Testis (tissue), 2 donors: ENCODE results near the gene ZNF282.

ENCODE experiments used
- POLR2A ChIP-seq: fragments of 450-650 bp; IDR thresholded peaks from one replicate; pipeline ENCODE4 v1.6.1; 2017; ENCODE audit warnings: antibody characterized with exemption, mild to moderate bottlenecking, moderate library complexity
- TF ChIP-seq, protein P1 (sequence below), 3 experiments: fragments of 450-650 bp in 2 of 3; fragments of 200-600 bp in 1 of 3; sonication (generic) in 1 of 3; IDR thresholded peaks; one replicate each; pipeline ENCODE4 v1.5.1; 2016 to 2019; ENCODE audit warnings: antibody characterized with exemption in 3 of 3, mild to moderate bottlenecking in 2 of 3, moderate library complexity in 1 of 3

DNA sequence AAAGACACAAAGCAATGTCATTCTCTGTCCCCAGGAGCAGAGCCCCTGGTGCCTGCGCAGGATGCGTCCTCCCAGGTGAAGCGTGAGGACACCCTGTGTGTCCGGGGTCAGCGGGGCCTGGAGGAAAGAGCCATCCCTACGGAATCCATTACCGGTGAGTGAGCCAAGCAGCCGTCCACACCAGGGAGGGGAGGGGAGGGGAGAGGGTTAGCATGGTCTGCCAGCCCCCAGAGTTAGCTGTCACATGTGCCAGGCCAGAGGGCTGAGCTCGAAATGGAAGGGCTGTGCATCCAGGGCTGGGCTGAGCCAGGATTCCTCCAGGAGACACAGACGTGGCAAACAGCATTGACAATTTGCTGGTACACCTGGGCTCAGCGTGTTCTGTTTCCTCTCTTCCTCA, 15.2 kb downstream of the ZNF282 start:
- TF ChIP-seq, protein P1, sequence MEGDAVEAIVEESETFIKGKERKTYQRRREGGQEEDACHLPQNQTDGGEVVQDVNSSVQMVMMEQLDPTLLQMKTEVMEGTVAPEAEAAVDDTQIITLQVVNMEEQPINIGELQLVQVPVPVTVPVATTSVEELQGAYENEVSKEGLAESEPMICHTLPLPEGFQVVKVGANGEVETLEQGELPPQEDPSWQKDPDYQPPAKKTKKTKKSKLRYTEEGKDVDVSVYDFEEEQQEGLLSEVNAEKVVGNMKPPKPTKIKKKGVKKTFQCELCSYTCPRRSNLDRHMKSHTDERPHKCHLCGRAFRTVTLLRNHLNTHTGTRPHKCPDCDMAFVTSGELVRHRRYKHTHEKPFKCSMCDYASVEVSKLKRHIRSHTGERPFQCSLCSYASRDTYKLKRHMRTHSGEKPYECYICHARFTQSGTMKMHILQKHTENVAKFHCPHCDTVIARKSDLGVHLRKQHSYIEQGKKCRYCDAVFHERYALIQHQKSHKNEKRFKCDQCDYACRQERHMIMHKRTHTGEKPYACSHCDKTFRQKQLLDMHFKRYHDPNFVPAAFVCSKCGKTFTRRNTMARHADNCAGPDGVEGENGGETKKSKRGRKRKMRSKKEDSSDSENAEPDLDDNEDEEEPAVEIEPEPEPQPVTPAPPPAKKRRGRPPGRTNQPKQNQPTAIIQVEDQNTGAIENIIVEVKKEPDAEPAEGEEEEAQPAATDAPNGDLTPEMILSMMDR (IDR thresholded peaks at IDR 0.05): no peak
- no peak for TF ChIP-seq POLR2A
